HG03045 (cell line): ENCODE measurements around the gene TRPM3.

Source experiments
- ATAC-seq: cut with Tn5 transposase; IDR thresholded peaks from one replicate; pipeline ENCODE4 v1.9.1; 2021; ENCODE audit warnings: mild to moderate bottlenecking, moderate library complexity; ENCODE audit not compliant: unreplicated experiment

Gene TRPM3

GRCh38 chr9:70564468-70565335 is 556.7 kb downstream of the TRPM3 start:
- ATAC-seq = no peak

- peak; percentile 98 for ATAC-seq
These were observed 557.8 kb downstream of the TRPM3 start for GRCh38 chr9:70563431-70564204.

GRCh38 chr9:70563010-70563409 is 558.4 kb downstream of the TRPM3 start:
- ATAC-seq = no peak

- ATAC-seq = no peak
These were observed 559.5 kb downstream of the TRPM3 start for GRCh38 chr9:70561786-70562395.

GRCh38 chr9:70561111-70561510 is 560.3 kb downstream of the TRPM3 start:
- ATAC-seq = no peak

GRCh38 chr9:70559102-70559501 is 562.3 kb downstream of the TRPM3 start:
- ATAC-seq = no peak

- ATAC-seq = peak; percentile 95
These were observed 563.6 kb downstream of the TRPM3 start for GRCh38 chr9:70557661-70558369.

GRCh38 chr9:70556771-70557170 is 564.6 kb downstream of the TRPM3 start:
- no peak for ATAC-seq

- no peak for ATAC-seq
These were observed 566.5 kb downstream of the TRPM3 start for GRCh38 chr9:70554881-70555280.

GRCh38 chr9:70553707-70554673 is 567.4 kb downstream of the TRPM3 start:
- ATAC-seq = no peak

GRCh38 chr9:70552561-70552960 is 568.9 kb downstream of the TRPM3 start:
- ATAC-seq = no peak

- no peak for ATAC-seq
These were observed 569.6 kb downstream of the TRPM3 start for GRCh38 chr9:70551801-70552200.

GRCh38 chr9:70551396-70551795 is 570.0 kb downstream of the TRPM3 start:
- ATAC-seq = no peak

GRCh38 chr9:70549926-70550325 is 571.5 kb downstream of the TRPM3 start:
- no peak for ATAC-seq

GRCh38 chr9:70542311-70542931 is 579.0 kb downstream of the TRPM3 start:
- ATAC-seq = no peak

GRCh38 chr9:70540016-70540415 is 581.4 kb downstream of the TRPM3 start:
- no peak for ATAC-seq

- no peak for ATAC-seq
These were observed 581.9 kb downstream of the TRPM3 start for GRCh38 chr9:70539526-70539925.

- ATAC-seq = no peak
These were observed 582.4 kb downstream of the TRPM3 start for GRCh38 chr9:70539001-70539400.

- ATAC-seq = no peak
These were observed 584.3 kb downstream of the TRPM3 start for GRCh38 chr9:70537084-70537483.
